ENCODE results near the gene SLC6A6.
"Not testable (repeated sequence)": the region's sequence is repeated elsewhere in the genome, so short reads cannot be mapped to it uniquely, and the experiment has no call there.

Gene SLC6A6

GRCh38 chr3:14403619-14404155, 1.3 kb downstream of the SLC6A6 start:
- no peak for DNase-seq

DNA sequence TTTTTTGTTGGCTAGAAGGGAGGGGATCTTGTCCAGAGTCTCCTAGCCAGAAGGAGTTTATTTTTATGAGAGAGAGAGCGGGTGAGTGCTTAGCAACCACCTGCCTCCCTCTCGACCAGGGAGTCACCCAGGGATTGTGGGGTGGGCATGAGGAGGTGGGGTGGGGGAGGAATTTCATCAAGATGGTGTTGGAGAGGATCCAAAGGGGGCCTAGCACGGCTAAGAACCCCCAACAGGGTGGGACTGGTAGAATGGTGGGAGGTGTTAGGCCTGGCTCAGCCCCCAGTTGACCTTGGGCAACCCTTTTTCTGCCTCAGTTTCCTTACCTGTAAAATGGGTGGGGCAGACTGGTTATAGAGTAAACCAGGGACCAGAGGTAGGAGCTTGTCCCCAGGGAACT, 1.8 kb downstream of the SLC6A6 start:
- DNase-seq: no peak

DNA sequence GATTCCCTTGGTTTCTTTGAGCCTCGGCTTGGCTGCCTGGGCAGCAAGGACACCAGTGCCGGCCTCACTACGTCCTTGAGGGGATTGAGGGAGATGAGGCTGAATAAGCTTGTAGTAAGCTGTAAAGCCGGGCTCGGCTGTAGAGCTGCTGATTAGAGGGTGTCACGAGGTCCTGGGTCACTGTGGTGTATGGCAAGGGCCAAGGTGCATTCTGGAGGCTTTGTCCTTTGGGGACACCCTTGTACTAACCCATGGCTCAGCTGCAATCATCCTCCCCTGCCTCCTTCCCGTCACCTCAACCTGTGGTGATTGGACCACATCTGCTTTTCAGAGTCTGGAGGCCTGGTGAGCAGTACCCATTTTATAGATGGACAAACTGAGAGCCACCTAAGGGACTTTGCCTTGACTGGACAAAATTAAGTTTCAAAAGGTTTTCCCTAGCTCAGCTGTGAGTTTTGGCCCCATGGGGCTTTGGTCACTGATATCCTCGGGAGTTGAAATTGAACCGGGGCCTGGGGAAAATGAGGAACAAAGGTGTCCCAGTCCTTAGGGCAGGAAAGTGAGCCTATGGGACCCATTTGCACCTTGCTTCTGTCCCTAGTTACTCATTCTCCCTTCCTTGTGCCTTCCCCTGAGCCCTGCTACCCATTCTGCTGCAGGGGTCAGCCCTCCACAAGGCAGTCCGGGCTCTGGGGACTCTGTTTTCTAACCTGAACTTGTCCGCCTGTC, 2.4 kb downstream of the SLC6A6 start:
- DNase-seq: no peak

- DNase-seq: no peak
Measured at GRCh38 chr3:14405360-14406238, 3.2 kb downstream of the SLC6A6 start.

DNA sequence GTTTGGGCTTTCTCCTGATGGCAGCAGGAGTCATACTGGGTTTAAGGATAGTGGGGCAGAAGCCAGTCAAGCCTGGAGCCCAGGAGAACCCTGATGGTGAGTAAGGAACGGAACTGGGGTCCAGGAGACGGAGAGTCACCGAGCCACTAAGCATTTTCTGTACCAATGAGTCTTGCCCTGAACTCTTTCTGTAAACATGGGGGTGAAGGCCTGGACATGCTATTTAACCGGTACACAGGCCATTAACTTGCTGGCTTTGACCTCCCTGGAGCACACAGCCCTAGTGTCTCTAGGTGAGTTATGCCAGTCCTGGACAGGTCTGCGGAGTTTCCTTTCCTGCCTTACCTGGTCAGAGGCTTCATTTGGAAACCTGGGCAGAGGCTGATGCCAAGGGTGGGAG, 3.9 kb downstream of the SLC6A6 start:
- DNase-seq: no peak

GRCh38 chr3:14406766-14407165, 4.4 kb downstream of the SLC6A6 start:
- no peak for DNase-seq

DNA sequence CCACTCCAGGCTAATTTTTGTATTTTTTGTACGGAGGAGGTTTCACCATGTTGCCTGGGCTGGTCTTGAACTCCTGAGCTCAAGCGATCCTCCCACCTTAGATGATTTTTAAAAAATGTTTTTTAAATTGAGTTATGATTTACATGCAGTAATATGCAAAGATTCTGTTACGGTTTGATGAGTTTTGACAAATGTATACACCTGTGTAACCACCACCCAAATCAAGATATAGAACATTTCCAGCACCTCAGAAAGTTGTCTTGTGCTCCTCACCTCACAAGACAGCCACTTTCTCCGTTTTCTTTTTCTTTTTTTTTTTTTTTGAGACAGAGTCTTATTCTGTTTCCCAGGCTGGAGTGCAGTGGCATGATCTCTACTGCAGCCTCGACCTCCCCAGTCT, 4.8 kb downstream of the SLC6A6 start:
- DNase-seq: no peak

DNA sequence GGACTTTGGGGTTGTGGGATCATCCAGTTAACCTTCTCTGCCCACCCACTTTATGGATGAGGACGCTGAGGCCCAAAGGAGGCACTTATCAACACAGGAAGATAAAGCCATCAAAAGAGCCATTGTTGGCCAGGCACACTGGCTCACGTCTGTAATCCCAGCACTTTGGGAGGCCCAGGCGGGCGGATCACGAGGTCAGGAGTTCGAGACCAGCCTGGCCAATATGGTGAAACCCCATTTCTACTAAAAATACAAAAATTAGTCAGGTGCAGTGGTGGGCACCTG, 7.3 kb downstream of the SLC6A6 start:
- not testable (repeated sequence) for DNase-seq

- no peak for DNase-seq
Measured at GRCh38 chr3:14410106-14410502, 7.7 kb downstream of the SLC6A6 start.

- DNase-seq: no peak
Measured at GRCh38 chr3:14410503-14411165, 8.2 kb downstream of the SLC6A6 start.

DNA sequence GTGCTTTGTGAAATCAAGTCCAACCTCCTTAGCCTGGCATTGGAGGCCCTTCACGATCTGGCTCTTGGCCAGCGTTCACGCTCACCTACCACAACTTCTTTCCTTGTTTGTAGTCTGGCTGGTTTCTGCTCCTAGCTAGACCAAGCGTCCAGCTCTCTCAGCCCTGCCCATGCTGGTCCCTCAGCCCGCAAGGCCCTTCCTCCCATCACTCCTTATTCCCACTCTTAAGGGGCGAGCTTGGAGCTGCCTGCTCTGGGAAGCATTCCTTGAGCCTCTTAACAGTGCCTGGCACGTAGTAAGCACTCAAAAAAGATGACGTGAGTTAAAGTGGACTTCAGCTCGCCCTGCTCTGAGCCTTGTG, 8.7 kb downstream of the SLC6A6 start:
- DNase-seq: no peak

- no peak for DNase-seq
Measured at GRCh38 chr3:14411988-14412387, 9.6 kb downstream of the SLC6A6 start.

- DNase-seq: no peak
Measured at GRCh38 chr3:14412831-14413380, 10.5 kb downstream of the SLC6A6 start.

DNA sequence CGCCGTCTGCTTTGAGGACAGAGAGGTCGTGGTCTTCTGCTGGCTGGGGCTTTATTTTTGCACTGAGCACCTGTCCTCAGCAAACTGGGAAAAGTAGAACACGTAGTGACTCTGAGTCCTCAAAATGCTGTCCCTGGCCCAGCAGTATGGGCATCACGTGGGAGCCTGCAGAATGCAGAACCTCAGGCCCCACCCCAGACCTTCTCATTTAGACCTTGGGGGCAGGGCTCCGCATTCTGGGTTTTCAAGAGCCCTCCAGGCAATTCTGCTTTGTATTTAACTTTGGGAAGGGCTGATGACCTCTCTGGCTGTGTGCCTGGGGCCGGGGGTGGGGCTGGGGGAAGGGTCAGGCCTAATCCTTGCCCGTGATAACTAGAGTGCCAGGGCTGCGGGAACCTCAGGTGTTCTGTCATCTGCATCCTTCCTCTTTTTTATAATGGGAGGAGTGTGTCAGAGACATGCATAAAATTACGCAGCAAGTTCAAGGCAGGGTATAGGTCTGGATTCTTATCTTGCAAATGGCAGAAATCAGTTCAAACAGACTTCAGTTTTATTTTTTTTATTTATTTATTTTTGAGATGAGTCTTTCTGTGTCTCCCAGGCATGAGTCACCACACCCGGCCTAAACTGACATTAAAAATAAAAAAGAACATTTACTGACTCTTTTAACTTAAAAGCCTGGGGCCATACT, 11.1 kb downstream of the SLC6A6 start:
- no peak for DNase-seq

DNA sequence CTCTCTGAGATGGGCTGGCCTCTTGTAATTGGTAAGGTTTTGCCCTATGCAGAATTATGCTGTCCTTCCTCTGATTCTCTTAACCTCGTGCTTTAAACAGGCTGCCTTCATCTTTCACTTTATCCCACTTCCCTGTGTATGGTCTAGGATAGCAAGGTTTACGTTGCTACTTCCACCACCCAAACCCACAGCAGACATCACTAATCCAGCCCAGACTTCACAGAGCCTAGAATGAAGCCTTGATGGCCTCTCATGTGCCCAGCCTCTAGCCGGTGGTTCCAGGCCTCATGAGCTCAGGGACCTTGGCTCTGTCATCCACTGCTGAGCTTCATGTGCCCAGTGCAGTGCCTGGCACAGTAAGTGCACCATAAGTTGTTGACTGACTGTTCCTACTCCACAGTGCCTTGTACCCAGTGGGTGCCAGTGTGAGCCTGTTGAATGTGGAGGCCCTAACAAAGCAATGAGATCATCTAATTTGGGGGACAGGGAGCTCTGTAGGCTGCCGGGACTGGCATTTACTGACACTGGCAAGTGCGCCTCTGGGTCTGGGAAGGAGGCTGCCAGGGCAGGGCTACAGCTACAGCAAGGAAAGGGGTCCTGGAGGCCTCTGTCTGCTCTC, 12.5 kb downstream of the SLC6A6 start:
- no peak for DNase-seq

DNA sequence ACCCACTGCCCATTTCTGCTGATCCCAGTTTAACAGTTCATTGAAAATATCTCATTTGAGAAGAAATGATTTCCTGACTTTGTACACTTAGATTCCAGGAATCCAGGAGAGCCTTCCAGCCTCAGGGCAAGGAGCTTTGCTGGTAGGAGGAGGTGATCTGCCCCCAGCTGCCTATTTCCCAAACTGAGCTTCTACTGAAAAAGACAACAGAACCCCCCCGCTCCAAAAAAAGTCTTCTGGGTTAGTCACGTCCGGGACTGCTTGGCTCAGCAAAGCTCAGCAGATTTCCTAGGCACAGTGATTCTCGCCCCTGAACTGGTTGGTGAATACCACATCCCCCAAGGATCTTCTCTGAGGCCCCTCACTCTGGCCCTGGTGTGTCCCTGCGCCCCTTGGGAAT, 13.1 kb downstream of the SLC6A6 start:
- DNase-seq: no peak

DNA sequence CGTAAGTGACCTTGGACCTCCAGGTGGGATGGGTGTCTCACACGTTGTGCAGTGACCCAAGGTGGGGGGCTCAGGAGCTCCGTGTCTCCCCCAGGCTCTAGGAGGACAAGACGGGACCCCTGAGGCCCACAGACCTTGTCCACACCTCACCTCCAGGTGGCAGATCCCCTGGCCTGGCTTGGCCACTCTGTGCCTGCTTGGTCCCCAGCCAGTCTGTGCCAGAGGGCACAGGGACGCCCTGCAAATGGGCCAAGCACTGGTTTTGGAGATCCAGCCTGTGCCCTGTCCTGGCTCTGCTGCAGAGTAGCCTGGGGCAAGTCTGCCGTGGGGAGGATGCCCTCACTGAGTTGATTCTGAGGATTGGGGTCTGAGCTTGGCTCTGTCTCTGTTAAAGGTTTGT, 14.0 kb downstream of the SLC6A6 start:
- DNase-seq: no peak

- no peak for DNase-seq
Measured at GRCh38 chr3:14418296-14419250, 16.2 kb downstream of the SLC6A6 start.

DNA sequence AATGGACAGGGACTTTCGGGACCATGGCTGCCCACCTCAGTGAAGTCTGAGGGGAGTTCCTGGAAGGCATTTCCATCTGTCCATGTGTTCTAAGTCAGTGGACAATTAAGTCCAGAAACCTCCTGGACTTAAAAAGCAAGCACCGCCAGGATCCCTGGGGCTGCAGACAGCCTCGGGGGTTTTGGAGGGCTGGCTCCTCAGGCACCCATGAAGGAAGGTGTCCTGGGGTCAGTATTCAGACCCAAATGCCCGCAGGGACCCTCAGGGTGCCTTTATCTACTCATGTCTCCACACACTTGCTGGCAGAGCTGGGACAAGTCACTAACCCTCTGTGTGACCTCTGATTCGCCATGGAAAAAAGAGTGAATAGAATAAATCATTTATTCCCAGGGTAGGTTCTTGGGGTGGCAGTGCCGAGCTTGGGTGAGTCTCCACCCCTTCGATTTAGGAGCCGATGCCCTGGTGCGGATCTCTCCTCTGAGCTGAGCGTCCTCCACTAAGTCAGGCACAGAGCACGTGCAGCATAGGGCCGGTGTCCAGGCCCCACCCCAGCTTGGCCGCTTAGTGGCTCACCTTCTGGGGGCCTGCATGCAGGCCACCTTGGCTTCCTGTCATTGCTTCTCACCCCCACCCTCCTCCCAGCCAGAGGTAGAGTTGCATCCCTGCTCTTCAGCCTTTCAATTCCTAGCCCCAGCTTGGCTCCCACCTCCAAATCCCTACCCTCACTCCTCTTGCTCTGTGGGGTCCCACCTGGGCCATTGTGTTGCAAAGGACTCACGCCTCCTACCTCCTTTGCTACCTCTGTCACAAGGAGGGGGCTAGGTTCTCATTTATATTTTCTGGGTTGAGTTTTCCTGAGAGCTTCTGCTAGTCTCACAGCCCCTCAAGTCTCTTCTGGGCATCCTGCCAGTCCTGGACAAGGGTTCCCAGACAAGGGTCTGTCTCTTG, 19.9 kb downstream of the SLC6A6 start:
- no peak for DNase-seq

- DNase-seq: no peak
Measured at GRCh38 chr3:14423197-14423743, 20.9 kb downstream of the SLC6A6 start.
